Activated T-cell treated with anti-CD3 and anti-CD28 coated beads, Interleukin-2, amount 50 U/mL, for 48 hours (primary cell): ENCODE results near the gene TKT.
"Not testable (repeated sequence)": the region's sequence is repeated elsewhere in the genome, so short reads cannot be mapped to it uniquely, and the experiment has no call there.

Experiments
- DNase-seq, 2 experiments: peaks; one replicate each; pipeline ENCODE4 v3.0.0-alpha.2; 2020

TKT gene

GRCh38 chr3:53255775-53256703 is at the start of gene TKT:
TSS of gene TKT (minus strand) at chr3:53256022. CDS start at chr3:53255942, 80 bp downstream.
- peak; percentile 88 for DNase-seq

GRCh38 chr3:53303957-53304356 is 48.1 kb upstream of the TKT start:
- no peak for DNase-seq

GRCh38 chr3:53303549-53303948 is 47.7 kb upstream of the TKT start:
- DNase-seq, result no peak

- no peak for DNase-seq
Observed at GRCh38 chr3:53300826-53301225, 45.0 kb upstream of the TKT start.

GRCh38 chr3:53299611-53300023 is 43.8 kb upstream of the TKT start:
- not testable (repeated sequence) for DNase-seq

GRCh38 chr3:53295410-53295809 is 39.6 kb upstream of the TKT start:
- DNase-seq, result no peak

GRCh38 chr3:53293867-53294266 is 38.0 kb upstream of the TKT start:
- no peak for DNase-seq

- DNase-seq, result no peak
Observed at GRCh38 chr3:53288214-53288613, 32.4 kb upstream of the TKT start.

- peak in 1 of 2 experiments; percentile 37 for DNase-seq
Observed at GRCh38 chr3:53287131-53287629, 31.4 kb upstream of the TKT start.

- DNase-seq, result no peak
Observed at GRCh38 chr3:53286727-53287126, 30.9 kb upstream of the TKT start.

GRCh38 chr3:53282581-53282980 is 26.8 kb upstream of the TKT start:
- no peak for DNase-seq

GRCh38 chr3:53278667-53279066 is 22.8 kb upstream of the TKT start:
- DNase-seq, result no peak

GRCh38 chr3:53274938-53275605 is 19.2 kb upstream of the TKT start:
- no peak for DNase-seq

- DNase-seq, result no peak
Observed at GRCh38 chr3:53273146-53273670, 17.4 kb upstream of the TKT start.

- peak in 1 of 2 experiments; percentile 26 for DNase-seq
Observed at GRCh38 chr3:53269888-53270880, 14.4 kb upstream of the TKT start.

GRCh38 chr3:53269193-53269592 is 13.4 kb upstream of the TKT start:
- not testable (repeated sequence) for DNase-seq

- DNase-seq, result no peak
Observed at GRCh38 chr3:53267766-53268165, 11.9 kb upstream of the TKT start.

- no peak for DNase-seq
Observed at GRCh38 chr3:53264718-53265117, 8.9 kb upstream of the TKT start.

GRCh38 chr3:53263907-53264306 is 8.1 kb upstream of the TKT start:
- no peak for DNase-seq

GRCh38 chr3:53261712-53262111 is 5.9 kb upstream of the TKT start:
- DNase-seq, result no peak

GRCh38 chr3:53260286-53260785 is 4.5 kb upstream of the TKT start:
- DNase-seq, result no peak
